HepG2 (cell line): ENCODE results near the gene NUTF2. TPM values are rescaled to one million over a fixed set of nuclear protein-coding genes. Genes with fewer than 3 reads are reported as not detected.
A peak's percentile ranks its signal among the peaks of the same experiment; 100 is the strongest.

Experiments
- HNF4G ChIP-seq, 2 experiments: sonication (generic) in 1 of 2; formaldehyde crosslinking in 1 of 2; IDR thresholded peaks; 2 replicates each; pipeline versions ENCODE4 v1.4.0 to v1.6.1; 2011 to 2020; ENCODE audit warnings: borderline replicate concordance in 2 of 2, low read depth in 2 of 2, mild to moderate bottlenecking in 2 of 2, low read length in 1 of 2, missing genetic modification reagents in 1 of 2, moderate library complexity in 1 of 2
- KIAA2018 ChIP-seq: sonication (generic); formaldehyde crosslinking; IDR thresholded peaks from 2 replicates; pipeline ENCODE4 v1.5.0; 2020; ENCODE audit warnings: mild to moderate bottlenecking, missing genetic modification reagents, borderline replicate concordance
- TAF1 ChIP-seq: sonication (generic); formaldehyde crosslinking; IDR thresholded peaks from 2 replicates; pipeline ENCODE4 v1.4.0; 2020; ENCODE audit warnings: missing genetic modification reagents
- ZNF318 ChIP-seq: sonication (generic); formaldehyde crosslinking; IDR thresholded peaks from 2 replicates; pipeline ENCODE4 v1.4.0; 2020; ENCODE audit warnings: mild to moderate bottlenecking, missing genetic modification reagents
- ZSCAN30 ChIP-seq: sonication (generic); formaldehyde crosslinking; IDR thresholded peaks from 2 replicates; pipeline ENCODE4 v1.5.0; 2020; ENCODE audit warnings: mild to moderate bottlenecking, missing genetic modification reagents
- polyA plus RNA-seq, 8 experiments: library from polyadenylated mRNA; depleted of rRNA in 3 of 8; stranded (reverse) in 7 of 8; unstranded in 1 of 8; fragments of >200 nt; fragmentation: Illumina TruSeq in 4 of 8; extraction: Trizol in 4 of 8; gene quantifications; 2 replicates each; pipeline versions ENCODE4 v1.2.1 to v1.2.3, GENCODE V29; 2011 to 2016; ENCODE audit warnings: low read depth in 4 of 8, missing spikeins in 1 of 8, mixed read lengths in 1 of 8; ENCODE audit not compliant: insufficient read depth in 1 of 8
- total RNA-seq, 5 experiments: library from RNA; depleted of rRNA; stranded (reverse); fragments of >200 nt; fragmentation: Illumina TruSeq; extraction: Trizol; gene quantifications; 2 replicates each; pipeline ENCODE4 v1.2.3, GENCODE V29; 2016; ENCODE audit warnings: low read depth in 1 of 5

The NUTF2 gene
- total and polyA plus RNA-seq, 2 of the 13 experiments (the other 11 are each of a cell fraction or from before 2014, with no cell fraction given): 168 to 214 TPM

GRCh38 chr16:67841816-67842508 lies 4.8 kb upstream of the NUTF2 start, which contains the start of gene THAP11 (continued):
- TF ChIP-seq KIAA2018: peak; percentile 68; the same call in 1 of the 2 replicates
- peak; percentile 46; the same call in 1 of the 2 replicates for TF ChIP-seq HNF4G (IDR thresholded peaks at IDR 0.05; ENCODE audit: borderline replicate concordance, low read depth, low read length)
- no peak; the same call in 1 of the 2 replicates for TF ChIP-seq HNF4G (CRISPR knock-in tag; IDR thresholded peaks at IDR 0.05; ENCODE audit: borderline replicate concordance, low read depth)
- no peak; the same call in 1 of the 2 replicates for TF ChIP-seq ZSCAN30 (CRISPR knock-in tag)
- TF ChIP-seq TAF1 (CRISPR knock-in tag): peak; percentile 52; the same call in 1 of the 2 replicates
- no peak for TF ChIP-seq ZNF318 (CRISPR knock-in tag)
